ENCODE measurements around the gene AQP2. TPM values are rescaled to one million over a fixed set of nuclear protein-coding genes. Genes with fewer than 3 reads are reported as not detected.

AQP2 gene
- total and polyA plus RNA-seq, 2 of the 13 experiments (the other 11 are each of a cell fraction or from before 2014, with no cell fraction given) = not detected

- TF ChIP-seq SMC3 (IDR thresholded peaks at IDR 0.05; ENCODE audit: low read length) (no peak), SP2 (CRISPR knock-in tag; IDR thresholded peaks at IDR 0.05) (no peak), HNF1B (CRISPR knock-in tag; IDR thresholded peaks at IDR 0.05) (no peak)
These were observed 18.5 kb downstream of the AQP2 start (continued) for GRCh38 chr12:49969027-49969426.

GRCh38 chr12:49969651-49970429, 19.3 kb downstream of the AQP2 start:
- Histone ChIP-seq H2AFZ (ENCODE audit: low read length) (no peak overlapping the region), H3K79me2 (ENCODE audit: insufficient read depth, low read length) (no peaks in the 10 kb centered on the region), H3K4me1 (ENCODE audit: insufficient read depth, low read length) (peaks cover 56% of the 10 kb centered on the region), H3K36me3 (replicated peaks in 1 of 2; ENCODE audit: control insufficient read depth in 1 of 2, insufficient read depth in 2 of 2, low read length in 2 of 2) (no peaks in the 10 kb centered on the region), H3K4me3 (replicated peaks in 1 of 3; ENCODE audit: insufficient read depth in 1 of 3, low read depth in 2 of 3, low read length in 3 of 3) (no peak overlapping the region), H3K9ac (ENCODE audit: insufficient read depth, low read depth, low read length) (no peak overlapping the region), H4K20me1 (ENCODE audit: insufficient read depth, low read length) (no peaks in the 10 kb centered on the region), H3K4me2 (ENCODE audit: low read depth, low read length) (no peak overlapping the region), H3K27ac (ENCODE audit: extremely low read length, insufficient read depth, low read length) (no peak overlapping the region), H3K27me3 (ENCODE audit: control insufficient read depth in 1 of 2, insufficient read depth in 2 of 2, low read length in 2 of 2) (peaks cover 2 to 57% of the 10 kb centered on the region in 2 experiments), H3K9me3 (ENCODE audit: low read length) (no peaks in the 10 kb centered on the region)
- DNase-seq (ENCODE audit: low spot score) (no peak), ATAC-seq (no peak), FAIRE-seq (no peak)
- in situ Hi-C loops (cut with HindIII; ENCODE audit: extremely low pct_ligation_motif_present, low pct_unique_long_range_greater_than_20kb) (loop anchor here (5.0 kb wide), 1 partner anchor 87 kb away; the partner anchor contains the start of gene ASIC1), intact Hi-C loops (cut with micrococcal nuclease; ENCODE audit: unreplicated experiment) (no loop called here)
- POLR2A ChIA-PET = interaction anchor here (3.0 kb wide), 1 partner anchor 10 kb away, joined by 24 read pairs; no protein-coding TSS in a partner anchor
- WGBS (ENCODE audit: low lambda C conversion rate) = 63% methylated on average over 12 of the region's 12 CpGs
- BruUV-seq (replicated peaks) = no TSS peak
- CTCF ChIA-PET (ENCODE audit: low intra/inter-chr PET ratio, low total read pairs) = no interaction called here
- no peak for TF ChIP-seq ZNF280D (CRISPR knock-in tag; IDR thresholded peaks at IDR 0.05)
- TF ChIP-seq ADNP (CRISPR knock-in tag; IDR thresholded peaks at IDR 0.05) = no peak
- TF ChIP-seq FOSL1 (CRISPR knock-in tag; IDR thresholded peaks at IDR 0.05; ENCODE audit: borderline replicate concordance) = no peak

Measured in HepG2 (cell line).